Iris pigment epithelial cell (primary cell): ENCODE measurements around the gene MAGI1.

Experiments used
- DNase-seq: peaks from one replicate; pipeline ENCODE4 v3.0.0-alpha.2; 2011; ENCODE audit warnings: low read depth

The MAGI1 gene

DNA sequence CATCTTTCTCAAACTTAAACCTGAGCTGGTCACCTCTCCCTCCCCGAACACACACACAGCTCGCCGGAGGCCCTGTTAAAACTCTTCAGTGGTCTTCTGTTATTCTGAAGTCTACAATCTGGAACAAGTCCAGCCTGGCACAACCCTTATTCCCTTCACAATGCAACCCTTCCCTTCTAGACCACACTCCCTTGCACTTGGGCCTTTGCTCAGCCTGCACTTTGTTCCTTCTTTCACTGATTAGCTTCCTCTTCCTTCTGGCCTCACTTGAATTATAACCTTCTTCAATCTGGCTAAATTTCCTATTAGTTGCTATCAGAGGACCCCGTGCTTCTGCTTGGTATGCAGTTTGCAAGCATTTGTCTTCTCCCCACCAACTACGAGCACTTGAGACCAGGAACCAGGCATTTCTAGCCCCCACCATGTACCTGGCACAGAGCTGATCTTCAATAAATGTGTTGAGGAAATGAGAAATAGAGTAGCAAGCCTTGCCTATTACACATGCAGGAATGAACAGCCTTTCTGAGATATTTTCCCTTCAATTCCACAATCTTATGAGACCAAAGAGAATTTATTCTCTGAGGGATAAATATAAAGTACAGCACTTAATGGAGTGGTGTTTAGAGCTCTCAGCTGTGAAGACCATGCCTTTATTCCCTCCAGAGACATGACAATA, 687.8 kb downstream of the MAGI1 start:
- no peak for DNase-seq

DNA sequence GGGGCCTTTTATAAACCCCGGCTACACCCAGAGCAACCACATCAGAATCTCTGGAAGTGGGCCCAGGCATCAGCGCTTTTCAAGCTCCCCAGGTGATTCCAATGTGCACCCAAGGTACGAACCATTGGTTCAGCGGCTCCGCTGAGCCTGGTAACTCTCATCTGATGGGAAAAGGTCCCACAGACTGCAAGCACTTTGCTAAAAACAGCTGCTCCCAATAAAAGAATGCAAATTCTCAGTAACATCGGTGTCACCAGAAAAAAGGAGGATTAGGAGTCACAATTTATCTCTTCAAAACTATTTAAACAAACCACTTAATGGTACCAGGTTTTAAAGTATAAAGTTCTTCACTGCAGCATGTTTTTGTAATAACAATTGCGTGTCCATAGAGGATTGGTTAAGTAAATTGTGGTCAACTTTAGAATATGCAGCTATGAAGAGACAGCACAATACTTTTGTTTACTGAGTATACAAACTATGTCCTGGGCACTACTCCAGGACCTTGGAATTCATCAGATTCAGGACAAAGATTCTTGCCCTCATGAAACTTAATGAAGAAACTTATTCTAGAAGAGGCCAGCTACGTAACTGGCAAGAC, 690.2 kb downstream of the MAGI1 start:
- peak; percentile 71 for DNase-seq

DNA sequence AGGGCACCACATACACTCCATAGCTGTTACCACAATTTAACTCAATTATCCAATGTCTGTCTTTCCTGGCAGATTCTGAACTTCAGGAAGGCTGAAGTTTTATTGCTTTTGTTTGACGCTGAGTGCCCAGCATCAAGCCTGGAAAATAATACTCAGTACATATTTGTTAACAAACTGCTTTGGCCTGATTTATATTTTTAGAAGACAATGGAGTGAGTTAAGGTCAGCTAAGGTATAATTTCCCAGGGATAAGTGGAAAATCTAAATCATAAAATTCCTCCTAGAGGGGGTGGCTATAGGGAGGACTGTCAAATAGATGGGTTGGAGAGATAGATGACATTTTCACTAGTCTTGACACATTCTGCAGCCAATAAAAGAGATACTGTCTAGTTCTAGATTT, 691.6 kb downstream of the MAGI1 start:
- no peak for DNase-seq

DNA sequence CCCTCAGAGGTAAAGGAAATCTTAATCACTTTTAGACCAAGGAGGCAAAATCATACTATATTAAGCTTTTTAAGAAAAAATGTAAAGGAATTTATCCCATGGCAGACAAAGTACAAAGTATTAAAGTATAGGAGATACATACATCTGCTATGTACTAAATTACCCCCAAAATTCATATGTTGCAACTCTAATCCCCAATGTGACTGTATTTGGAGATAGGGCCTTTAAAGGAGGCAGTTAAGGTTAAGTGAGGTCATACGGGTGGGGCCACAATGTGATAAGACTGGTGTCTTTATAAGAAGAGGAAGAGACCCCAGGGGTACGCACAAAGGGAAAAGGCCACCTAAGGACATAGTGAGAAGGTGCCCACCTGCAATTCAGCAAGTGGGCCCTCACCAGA, 693.9 kb downstream of the MAGI1 start:
- no peak for DNase-seq

DNA sequence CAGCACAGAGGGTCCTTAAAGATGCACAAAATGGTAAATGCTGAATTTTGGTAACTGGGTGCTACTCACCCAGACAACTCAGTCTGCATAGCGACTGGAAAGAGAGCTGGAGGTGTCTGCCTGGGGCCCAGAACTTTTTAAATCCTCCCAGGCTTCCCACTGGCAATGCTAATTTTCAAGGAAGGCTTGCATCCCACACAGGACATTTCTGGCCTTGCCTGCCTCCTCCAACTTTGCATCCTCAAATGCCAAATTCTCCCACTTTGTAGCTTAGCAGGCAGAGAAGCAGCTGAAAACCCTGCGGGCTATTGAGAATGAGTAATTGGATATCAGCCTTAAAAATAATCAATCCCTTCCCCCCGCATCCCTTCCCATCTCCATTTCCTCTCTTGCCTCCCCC, 694.3 kb downstream of the MAGI1 start:
- DNase-seq = no peak

DNA sequence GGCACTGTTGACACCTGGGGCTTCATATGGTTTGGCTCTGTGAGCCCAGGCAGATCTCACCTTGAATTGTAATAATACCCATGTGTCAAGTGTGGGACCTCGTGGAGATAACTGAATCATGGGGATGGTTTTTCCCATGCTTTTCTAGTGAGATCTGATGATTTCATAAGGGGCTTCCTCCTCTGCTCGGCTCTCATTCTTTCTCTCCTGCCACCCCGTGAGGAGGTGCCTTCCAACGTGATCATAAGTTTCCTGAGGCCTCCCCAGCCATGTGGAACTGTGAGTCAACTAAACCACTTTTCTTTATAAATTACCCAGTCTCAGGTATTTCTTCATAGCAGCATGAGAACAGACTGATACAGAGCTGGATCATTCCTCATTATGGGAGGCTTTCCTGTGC, 695.0 kb downstream of the MAGI1 start:
- DNase-seq = no peak

DNA sequence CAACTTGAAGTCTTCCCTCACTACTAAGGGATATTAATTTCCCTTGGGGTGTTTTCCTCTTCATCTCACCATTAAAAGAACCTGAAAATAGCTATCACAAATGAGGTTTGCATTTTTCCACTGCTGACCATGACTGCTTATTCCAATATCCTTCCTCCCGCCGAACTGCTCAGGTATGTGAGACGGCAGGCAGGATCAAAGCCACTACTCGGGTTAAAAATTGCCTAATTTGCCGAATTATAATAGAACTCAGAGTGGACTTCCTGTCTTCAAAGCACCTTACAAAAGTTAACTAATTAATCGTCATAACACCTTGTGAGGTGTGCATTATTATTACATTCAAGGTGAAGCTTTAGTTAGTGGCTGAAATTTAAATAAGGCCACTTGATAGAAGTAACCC, 695.7 kb downstream of the MAGI1 start:
- DNase-seq = no peak

DNA sequence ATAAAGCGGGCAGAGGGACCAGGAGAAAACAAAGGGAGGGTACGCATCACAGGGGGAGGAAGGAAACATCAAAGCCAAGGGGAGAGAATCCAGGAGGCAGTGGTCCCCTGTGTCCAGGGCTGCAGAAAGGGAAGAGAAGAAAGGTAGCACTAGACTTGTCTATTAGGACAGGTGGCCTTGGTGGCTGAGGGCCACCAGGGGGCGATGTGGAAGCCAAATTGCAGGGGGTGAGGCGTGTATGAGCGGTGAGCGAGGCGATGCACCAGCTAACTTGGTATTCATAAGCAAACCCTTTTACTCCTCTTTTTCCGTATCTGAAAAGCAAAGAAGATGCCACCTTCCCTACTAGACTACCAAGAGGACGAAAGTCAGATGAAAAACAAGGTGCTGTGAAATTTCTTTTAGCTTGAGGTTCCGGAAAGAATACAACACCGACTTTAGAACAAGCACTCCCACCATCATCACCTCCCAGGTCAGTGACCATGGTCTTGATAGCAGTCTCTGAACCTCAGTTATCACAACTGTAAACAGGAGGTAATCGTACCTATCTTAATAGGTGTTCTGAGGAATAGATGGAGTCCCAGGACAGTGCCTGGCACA, 696.5 kb downstream of the MAGI1 start:
- peak; percentile 36 for DNase-seq

DNA sequence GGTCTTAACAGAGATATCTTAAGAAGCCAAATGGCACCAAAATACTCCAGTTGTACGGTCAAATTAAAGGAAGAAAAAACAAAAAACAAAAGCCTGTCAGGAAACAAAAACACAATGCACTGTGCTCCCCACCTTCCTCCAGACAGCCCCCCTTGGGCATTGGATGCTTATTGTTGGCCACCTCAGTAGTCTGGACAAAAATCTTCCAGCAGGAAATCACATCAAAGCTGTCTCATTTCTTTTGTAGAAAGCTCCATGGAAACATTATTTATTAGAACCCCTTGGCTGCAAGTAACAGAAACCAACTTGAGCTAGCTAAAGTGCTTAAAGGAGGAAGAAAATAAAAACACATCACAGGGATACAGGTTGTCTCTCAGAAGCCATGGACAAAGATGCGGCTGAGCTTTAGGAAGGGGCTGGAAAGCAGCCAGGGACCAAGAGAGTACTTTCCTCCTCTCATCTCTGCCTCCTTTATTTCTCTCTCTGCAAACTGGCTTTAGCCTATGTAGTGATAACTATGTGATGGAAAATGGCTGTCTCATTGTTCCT, 699.5 kb downstream of the MAGI1 start:
- DNase-seq = no peak

DNA sequence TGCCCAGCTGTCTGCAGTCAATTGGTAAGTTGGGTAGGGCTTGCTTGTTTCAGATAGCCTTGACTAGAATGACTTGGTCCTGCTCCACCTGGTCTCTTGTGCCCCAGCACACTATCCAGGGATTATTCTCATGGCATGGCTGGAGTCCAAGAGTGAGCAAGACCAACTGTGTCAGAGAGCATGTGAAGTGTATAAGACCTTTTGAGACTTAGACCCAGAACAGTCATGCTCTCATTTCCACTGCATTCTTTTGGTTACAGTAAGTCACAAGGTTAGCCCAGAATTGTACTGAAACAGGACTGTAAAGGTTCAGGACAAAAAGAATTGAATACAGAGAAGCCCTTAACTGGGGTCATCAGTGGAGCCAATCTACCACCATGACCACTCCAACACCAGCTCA, 700.1 kb downstream of the MAGI1 start:
- DNase-seq = peak; percentile 17

DNA sequence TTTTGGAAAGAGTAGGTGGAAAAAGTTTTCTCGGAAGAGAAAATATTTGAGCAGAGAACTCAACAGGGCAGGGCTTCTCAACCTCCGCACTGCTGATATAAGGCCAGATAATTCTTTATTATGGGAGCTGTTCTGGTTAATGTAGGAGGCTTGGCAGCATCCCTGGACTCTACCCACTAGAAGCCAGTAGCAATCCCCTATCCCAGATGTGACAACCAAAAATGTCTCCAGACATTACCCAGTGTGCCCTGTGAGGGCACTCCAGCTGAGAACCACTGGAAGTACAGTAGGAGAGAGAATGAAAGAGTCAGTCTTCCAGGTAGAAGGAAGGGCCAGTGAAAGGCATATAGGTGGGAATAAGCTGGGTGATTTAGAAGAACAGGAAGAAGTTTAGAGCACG, 703.1 kb downstream of the MAGI1 start:
- no peak for DNase-seq

DNA sequence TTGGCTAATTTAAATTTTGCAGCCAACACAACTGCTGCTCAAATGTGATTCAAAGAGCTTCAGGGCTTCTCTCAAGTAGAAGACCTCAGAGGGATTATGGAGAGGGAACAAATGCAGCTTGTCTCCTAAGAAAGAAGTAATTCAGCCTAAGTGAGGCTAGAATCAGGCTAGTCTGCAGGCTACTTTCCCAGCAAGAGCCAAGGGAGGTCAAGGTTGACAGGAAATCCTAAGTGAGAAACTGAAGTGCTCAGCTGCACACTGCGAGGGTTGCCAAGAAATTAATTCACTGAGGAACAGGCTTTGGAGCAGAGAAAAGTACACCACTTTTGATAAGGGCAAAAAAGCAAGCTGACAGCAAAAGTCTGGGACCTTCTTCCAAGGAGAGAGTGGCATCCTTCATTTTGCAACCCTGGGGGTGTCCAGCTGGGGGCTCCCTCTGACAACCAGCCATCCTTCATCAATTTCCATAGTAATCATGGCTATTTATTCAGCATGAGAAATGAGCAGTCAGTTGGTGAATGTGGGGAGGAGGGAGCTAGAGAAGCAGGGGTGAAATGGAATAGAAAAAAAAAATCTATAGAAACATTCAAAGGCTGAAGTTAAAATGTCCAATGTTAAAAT, 704.6 kb downstream of the MAGI1 start:
- peak; percentile 8 for DNase-seq

DNA sequence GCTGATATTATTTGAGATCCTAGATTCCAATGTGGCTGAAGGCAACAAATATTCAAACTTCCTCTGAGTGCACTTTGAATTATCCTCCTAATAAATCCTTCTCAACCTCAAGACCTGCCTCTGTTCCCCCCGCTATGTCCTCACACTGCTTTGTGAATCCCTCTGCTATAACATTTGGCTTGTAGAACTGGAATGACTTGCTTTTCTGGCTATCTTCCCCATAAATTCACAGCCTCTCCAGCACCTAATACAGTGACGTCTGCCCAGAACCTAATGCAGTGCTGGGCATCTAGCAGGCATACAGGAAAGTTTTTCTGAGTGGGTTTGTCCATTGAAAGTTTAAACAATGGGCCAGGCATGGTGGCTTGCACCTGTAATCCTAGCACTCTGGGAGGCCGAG, 707.0 kb downstream of the MAGI1 start:
- DNase-seq = no peak

DNA sequence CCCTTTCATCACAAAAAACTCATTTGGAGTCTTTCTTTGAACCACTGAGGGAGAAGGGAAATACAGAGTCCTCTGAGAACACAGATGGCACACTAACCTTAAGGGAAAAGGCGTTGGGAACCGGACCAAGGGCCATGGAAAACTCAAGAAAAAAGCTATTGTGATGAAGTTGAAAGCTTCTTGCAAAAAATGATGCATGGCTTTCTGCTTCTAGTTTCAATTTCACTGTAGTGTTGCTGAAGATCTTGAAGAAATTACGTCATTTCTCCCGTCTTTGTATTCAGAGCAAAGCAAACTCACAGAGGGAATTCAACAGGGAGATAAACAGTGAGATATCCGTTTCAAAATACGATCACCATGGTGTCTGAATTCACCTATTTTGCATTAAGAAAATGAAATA, 708.6 kb downstream of the MAGI1 start:
- peak; percentile 3 for DNase-seq

DNA sequence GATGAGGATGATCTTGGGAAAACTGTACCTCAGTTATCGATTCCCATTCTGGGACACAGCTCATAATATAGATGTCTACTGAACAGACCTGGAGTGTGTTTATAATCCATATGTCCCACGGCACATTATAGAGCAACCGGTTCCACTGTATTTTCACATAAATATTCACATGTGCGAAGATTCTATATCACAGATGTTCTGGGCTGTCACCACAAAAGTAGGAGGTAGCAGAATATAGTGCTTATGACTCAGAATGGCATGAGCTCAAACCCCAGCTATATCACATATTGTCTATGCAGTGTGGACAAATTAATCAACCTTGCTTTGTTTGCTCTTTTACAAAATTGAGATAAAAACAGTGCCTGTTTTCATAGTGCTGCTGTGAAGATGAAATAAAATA, 710.6 kb downstream of the MAGI1 start:
- DNase-seq = no peak

DNA sequence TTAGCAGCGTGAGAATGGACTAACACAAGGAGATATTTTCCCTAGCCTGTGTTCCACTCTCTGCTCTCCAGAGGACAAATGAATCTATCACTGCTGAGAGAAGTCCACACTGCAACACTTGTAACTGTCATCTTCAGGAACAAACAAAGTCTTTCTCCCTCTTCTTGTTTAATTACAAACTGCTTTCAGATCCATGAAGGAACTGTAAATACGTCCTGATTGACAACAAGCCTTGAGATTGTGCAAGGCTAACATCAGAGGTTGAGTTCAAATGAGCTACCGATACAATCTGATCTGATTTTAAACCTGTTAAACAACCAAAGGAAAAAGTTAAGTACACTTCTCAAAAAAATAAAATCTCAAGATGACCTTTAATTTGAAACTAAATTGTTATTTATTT, 712.1 kb downstream of the MAGI1 start:
- DNase-seq = no peak

DNA sequence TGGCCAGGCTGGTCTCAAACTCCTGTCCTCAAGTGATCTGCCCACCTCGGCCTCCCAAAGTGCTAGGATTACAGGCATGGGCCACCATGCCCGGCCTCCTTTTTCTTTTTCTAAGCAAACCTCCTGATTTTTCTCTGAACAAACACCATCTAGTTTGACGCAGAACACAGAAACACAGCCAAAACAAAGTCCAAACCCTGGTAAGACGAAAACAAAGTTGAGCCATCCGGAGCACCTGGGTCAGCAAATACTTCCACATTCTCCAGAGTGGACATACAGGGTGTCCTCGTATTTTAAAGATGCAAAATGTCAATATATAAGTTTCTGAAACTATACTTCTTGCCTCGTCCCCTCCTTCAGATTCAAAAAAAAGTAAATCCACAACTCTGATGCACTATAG, 715.8 kb downstream of the MAGI1 start:
- no peak for DNase-seq

DNA sequence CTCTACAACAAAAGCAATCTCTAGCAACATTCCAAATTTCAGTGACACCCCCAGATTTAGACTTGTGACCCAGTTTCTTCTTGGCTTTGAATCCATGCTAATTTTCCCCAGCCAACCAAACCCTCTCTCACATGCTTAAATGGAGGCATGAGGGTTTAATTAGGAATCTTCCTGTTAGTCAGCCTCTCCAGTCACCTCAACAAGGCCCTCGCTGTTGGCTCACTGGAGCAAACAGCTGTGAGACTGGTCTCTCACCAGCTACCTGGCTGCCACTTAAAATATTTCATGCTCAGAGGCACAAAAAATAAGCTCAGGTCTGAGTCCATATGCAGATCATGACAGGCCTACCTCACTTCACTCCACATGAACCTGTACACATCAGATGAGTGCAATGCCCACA, 720.5 kb downstream of the MAGI1 start:
- no peak for DNase-seq

DNA sequence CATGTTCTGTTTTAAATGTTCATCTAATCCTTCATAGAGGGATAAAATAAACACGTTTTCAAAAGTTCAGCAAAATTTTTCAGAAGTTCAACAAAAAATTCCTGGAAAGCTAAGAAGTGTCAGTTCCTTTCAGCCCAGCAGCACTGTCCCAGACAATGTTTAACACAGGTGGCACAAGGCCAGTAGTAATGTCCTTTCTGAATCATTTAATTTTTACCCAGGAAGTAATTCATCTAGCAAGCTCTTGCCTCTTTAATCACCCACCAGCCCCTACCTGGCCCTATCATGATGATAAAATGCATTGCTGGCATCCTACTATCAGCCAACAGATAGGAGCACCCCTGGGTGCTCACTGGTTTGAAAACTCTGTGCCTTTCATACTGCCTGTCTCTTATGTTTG, 723.8 kb downstream of the MAGI1 start:
- no peak for DNase-seq

DNA sequence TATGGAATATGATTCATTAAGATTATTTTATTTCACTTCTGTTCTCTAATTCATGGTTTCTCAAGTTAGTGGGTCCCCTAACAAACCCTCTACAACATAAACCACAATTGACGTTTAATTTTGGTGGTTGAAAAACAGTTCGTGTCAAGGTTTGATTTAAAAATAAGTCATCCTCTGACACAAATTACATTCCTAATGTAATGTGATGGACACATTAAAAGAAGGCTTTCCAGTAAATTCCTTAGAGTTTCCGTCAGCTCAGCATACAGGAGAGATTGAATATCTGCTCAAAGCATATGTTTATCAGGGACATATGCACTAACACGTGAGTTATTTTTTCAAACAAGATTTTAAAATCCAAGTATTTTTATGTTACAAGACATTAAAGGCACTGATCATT, 724.4 kb downstream of the MAGI1 start:
- DNase-seq = no peak

DNA sequence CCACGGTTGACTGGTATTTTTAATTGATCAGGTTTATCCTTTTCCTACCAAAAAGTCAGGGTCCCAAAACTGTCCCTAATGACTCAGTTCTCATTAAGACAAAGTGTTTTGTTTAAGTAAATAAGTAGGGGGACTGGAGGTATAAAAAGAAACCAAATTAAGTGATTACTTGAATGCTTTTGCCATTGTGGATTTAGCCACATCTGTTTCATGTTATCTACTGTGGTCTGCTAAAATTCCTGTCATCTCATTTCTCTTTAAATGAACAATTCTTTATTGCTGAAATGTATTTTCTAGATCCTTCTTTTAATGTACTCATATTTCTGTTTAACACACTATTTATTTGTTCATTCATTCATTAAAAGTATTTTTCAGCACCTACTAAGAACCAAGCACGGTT, 725.1 kb downstream of the MAGI1 start:
- DNase-seq = no peak

DNA sequence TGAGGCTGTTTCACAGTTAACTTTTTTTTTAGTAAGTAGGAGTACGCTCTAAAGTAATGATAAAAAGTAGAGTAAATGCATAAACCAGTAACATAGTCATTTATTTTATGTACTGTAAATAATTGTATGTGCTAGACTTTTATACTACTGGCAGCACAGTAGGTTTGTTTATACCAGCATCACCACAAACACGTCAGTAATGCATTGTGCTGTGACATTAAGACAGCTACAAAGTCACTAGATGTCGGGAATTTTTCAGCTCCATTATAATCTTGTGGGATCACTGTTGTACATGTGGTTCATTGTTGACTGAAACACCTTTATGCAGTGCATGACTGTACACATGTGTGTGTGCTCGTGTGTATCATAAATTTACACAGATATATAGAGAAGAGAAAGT, 732.9 kb downstream of the MAGI1 start:
- no peak for DNase-seq
